NCI-H2029 (cell line): Measurements from ENCODE around the gene TMEM45B.
"Not testable (repeated sequence)": the region's sequence is repeated elsewhere in the genome, so short reads cannot be mapped to it uniquely, and the experiment has no call there.

Experiments
- DNase-seq: peaks from one replicate; lab custom pipeline; 2025; lab: John Stamatoyannopoulos, UW

TMEM45B gene

GRCh38 chr11:129813231-129813791 lies 2.3 kb upstream of the TMEM45B start:
- DNase-seq = no peak

GRCh38 chr11:129814244-129815014 lies 1.2 kb upstream of the TMEM45B start:
- DNase-seq = peak; percentile 10

GRCh38 chr11:129817534-129818051 lies 1.9 kb downstream of the TMEM45B start:
- no peak for DNase-seq

- DNase-seq = not testable (repeated sequence)
Measured at GRCh38 chr11:129818236-129818635, 2.6 kb downstream of the TMEM45B start.

- no peak for DNase-seq
Measured at GRCh38 chr11:129819237-129819636, 3.6 kb downstream of the TMEM45B start.

- not testable (repeated sequence) for DNase-seq
Measured at GRCh38 chr11:129820228-129820627, 4.6 kb downstream of the TMEM45B start.

- DNase-seq = not testable (repeated sequence)
Measured at GRCh38 chr11:129823281-129823680, 7.6 kb downstream of the TMEM45B start.

- DNase-seq = not testable (repeated sequence)
Measured at GRCh38 chr11:129823799-129824198, 8.2 kb downstream of the TMEM45B start.

GRCh38 chr11:129825380-129825779 lies 9.7 kb downstream of the TMEM45B start:
- DNase-seq = no peak

GRCh38 chr11:129828301-129828836 lies 12.7 kb downstream of the TMEM45B start:
- DNase-seq = peak; percentile 71

GRCh38 chr11:129829497-129829896 lies 13.8 kb downstream of the TMEM45B start:
- DNase-seq = not testable (repeated sequence)

GRCh38 chr11:129831227-129831626 lies 15.6 kb downstream of the TMEM45B start:
- DNase-seq = not testable (repeated sequence)

GRCh38 chr11:129833260-129833659 lies 17.6 kb downstream of the TMEM45B start:
- DNase-seq = not testable (repeated sequence)

GRCh38 chr11:129836423-129836891 lies 20.8 kb downstream of the TMEM45B start:
- DNase-seq = not testable (repeated sequence)

- no peak for DNase-seq
Measured at GRCh38 chr11:129836979-129837378, 21.3 kb downstream of the TMEM45B start.

GRCh38 chr11:129840236-129840635 lies 24.6 kb downstream of the TMEM45B start:
- no peak for DNase-seq

GRCh38 chr11:129842138-129842537 lies 26.5 kb downstream of the TMEM45B start:
- DNase-seq = no peak

- peak; percentile 51 for DNase-seq
Measured at GRCh38 chr11:129846508-129847335, 31.1 kb downstream of the TMEM45B start.

- DNase-seq = not testable (repeated sequence)
Measured at GRCh38 chr11:129847361-129847760, 31.7 kb downstream of the TMEM45B start.

GRCh38 chr11:129849447-129850130 lies 33.9 kb downstream of the TMEM45B start:
- DNase-seq = no peak

GRCh38 chr11:129852125-129852740 lies 36.6 kb downstream of the TMEM45B start:
- no peak for DNase-seq
